GM12878 (cell line): ENCODE measurements around the gene GRXCR2. TPM values are rescaled to one million over a fixed set of nuclear protein-coding genes. Genes with fewer than 3 reads are reported as not detected.

ENCODE experiments used
- ATAC-seq: fragments of 200-7000 bp; cut with Tn5 transposase; 3 replicates; pipeline ENCODE4 v1.9.1; 2020; ENCODE audit warnings: mild to moderate bottlenecking, moderate library complexity
- BruUV-seq: library from RNA; stranded (reverse); fragments of 400-500 nt; replicated peaks from 2 replicates; lab custom pipeline; 2021; lab: Mats Ljungman, UMichigan
- CTCF ChIA-PET: fragments of 300-600 bp; sonication (Branson Sonifier 250); formaldehyde crosslinking; extraction: SDS; loops from one replicate; lab custom pipeline; 2021; ENCODE audit warnings: inconsistent platforms; lab: Yijun Ruan, JAX
- POLR2A ChIA-PET: fragments of 350-600 bp; formaldehyde crosslinking; extraction: SDS; loops from one replicate; lab custom pipeline; 2021; ENCODE audit warnings: inconsistent platforms; lab: Charles Lee
- RAD21 ChIA-PET: fragments of 300-600 bp; sonication (Branson Sonifier 250); formaldehyde crosslinking; loops from one replicate; lab custom pipeline; 2023; ENCODE audit warnings: antibody characterized with exemption; ENCODE audit not compliant: unreplicated experiment; lab: Charles Lee
- SMC1A ChIA-PET: fragments of 300-600 bp; sonication (Branson Sonifier 250); formaldehyde crosslinking; loops from one replicate; lab custom pipeline; 2023; ENCODE audit not compliant: unreplicated experiment, uncharacterized antibody; lab: Charles Lee
- DNase-seq: peaks from one replicate; pipeline ENCODE4 v3.0.0-alpha.2; 2011; ENCODE audit warnings: low read depth, low spot score
- FAIRE-seq: peaks from 3 replicates; lab custom pipeline; 2011; peaks lifted over from hg19 to GRCh38; lab: Jason Lieb, UNC
- H2AFZ ChIP-seq: 2 replicates; pipeline ENCODE4 v1.6.0; 2011; ENCODE audit warnings: low read depth, low read length, control low read depth; ENCODE audit not compliant: control insufficient read depth
- H3K27ac ChIP-seq: 2 replicates; pipeline ENCODE4 v1.5.1; 2011; ENCODE audit warnings: control low read depth; ENCODE audit not compliant: control insufficient read depth, insufficient read depth
- H3K27me3 ChIP-seq, 2 experiments: replicated peaks in 1 of 2; 2 replicates each; pipeline versions ENCODE4 v1.6.0 to v1.6.1; 2011; ENCODE audit warnings: low read length in 1 of 2; ENCODE audit not compliant: control insufficient read depth in 2 of 2, insufficient read depth in 2 of 2
- H3K36me3 ChIP-seq, 2 experiments: 2 replicates each; pipeline ENCODE4 v1.5.1; 2011; ENCODE audit warnings: low read length in 1 of 2; ENCODE audit not compliant: control insufficient read depth in 2 of 2, insufficient read depth in 2 of 2
- H3K4me1 ChIP-seq: 2 replicates; pipeline ENCODE4 v1.6.1; 2011; ENCODE audit warnings: mild to moderate bottlenecking, low read length, moderate library complexity, mixed read lengths; ENCODE audit not compliant: control insufficient read depth, insufficient read depth
- H3K4me2 ChIP-seq: 2 replicates; pipeline ENCODE4 v1.6.0; 2011; ENCODE audit warnings: control low read depth; ENCODE audit not compliant: control insufficient read depth, insufficient read depth
- H3K4me3 ChIP-seq: fragments of 200-600 bp; sonication (generic); 2 replicates; pipeline ENCODE4 v1.5.1; 2016
- H3K79me2 ChIP-seq: 2 replicates; pipeline ENCODE4 v1.6.0; 2011; ENCODE audit warnings: low read length; ENCODE audit not compliant: control insufficient read depth, insufficient read depth
- H3K9ac ChIP-seq: 2 replicates; pipeline ENCODE4 v1.8.0; 2011; ENCODE audit warnings: low read length, control low read depth, mixed read lengths; ENCODE audit not compliant: control insufficient read depth, insufficient read depth
- H3K9me3 ChIP-seq: replicated peaks from 3 replicates; pipeline ENCODE4 v1.5.1; 2011; ENCODE audit warnings: mild to moderate bottlenecking, low read length; ENCODE audit not compliant: control insufficient read depth, insufficient read depth
- H4K20me1 ChIP-seq: 2 replicates; pipeline ENCODE4 v1.6.0; 2011; ENCODE audit not compliant: control insufficient read depth, insufficient read depth
- ATF7 ChIP-seq: fragments of 450-650 bp; IDR thresholded peaks from 2 replicates; pipeline ENCODE4 v1.6.1; 2016; ENCODE audit warnings: low read depth, mild to moderate bottlenecking
- CHD2 ChIP-seq: IDR thresholded peaks from 2 replicates; pipeline ENCODE4 v1.6.1; 2011; ENCODE audit warnings: low read depth, low read length, improper control_type of control experiment, borderline replicate concordance
- GABPA ChIP-seq: IDR thresholded peaks from 2 replicates; pipeline ENCODE4 v1.6.1; 2014; ENCODE audit warnings: antibody characterized with exemption, low read depth, mild to moderate bottlenecking, inconsistent platforms
- HCFC1 ChIP-seq: fragments of 150-350 bp; IDR thresholded peaks from 2 replicates; pipeline ENCODE4 v1.6.1; 2014; ENCODE audit warnings: low read length
- NRF1 ChIP-seq: conservative IDR thresholded peaks from 2 replicates; pipeline ENCODE4 v1.6.1; 2011; ENCODE audit warnings: mild to moderate bottlenecking, low read depth, low read length, improper control_type of control experiment
- PAX8 ChIP-seq: fragments of 450-650 bp; IDR thresholded peaks from 2 replicates; pipeline ENCODE4 v1.6.1; 2017; ENCODE audit warnings: mild to moderate bottlenecking, moderate library complexity
- SMAD1 ChIP-seq: fragments of 450-650 bp; IDR thresholded peaks from 2 replicates; pipeline ENCODE4 v1.6.1; 2018; ENCODE audit warnings: mild to moderate bottlenecking, low read depth; ENCODE audit not compliant: partially characterized antibody
- SMAD5 ChIP-seq: IDR thresholded peaks from 2 replicates; pipeline ENCODE4 v1.6.1; 2016; ENCODE audit warnings: antibody characterized with exemption, low read depth
- WGBS: methylation state at CpG from one replicate; pipeline ENCODE4 v1.1.6; 2016; ENCODE audit warnings: low lambda C conversion rate; ENCODE audit not compliant: insufficient replicate concordance, insufficient coverage; ENCODE audit errors: missing lambda C conversion rate; 5-methylcytosine and 5-hydroxymethylcytosine counted together
- in situ Hi-C: fragments of 300-500 bp; cut with MboI; formaldehyde crosslinking; loops from 9 replicates; pipeline ENCODE4 v1.14.3; 2018; ENCODE audit warnings: mixed read lengths
- intact Hi-C: fragments of 100-400 bp; cut with micrococcal nuclease; formaldehyde crosslinking; loops from one replicate; pipeline ENCODE4 v1.14.2; 2022; ENCODE audit not compliant: unreplicated experiment
- polyA plus RNA-seq, 11 experiments: library from polyadenylated mRNA; depleted of rRNA in 4 of 11; unstranded in 6 of 11; stranded (reverse) in 5 of 11; fragments of >200 nt; fragmentation: Nextera tagmentation in 4 of 11; fragmentation: Illumina TruSeq in 1 of 11; extraction: Ambion mirVana in 4 of 11; extraction: Trizol in 1 of 11; gene quantifications; 1 replicate in 1 of 11; 2 replicates in 10 of 11; pipeline versions ENCODE4 v1.2.1 to v1.2.3, GENCODE V29; 2011 to 2016; ENCODE audit warnings: inconsistent platforms in 2 of 11, missing spikeins in 2 of 11, low read depth in 1 of 11
- total RNA-seq, 4 experiments: library from RNA; depleted of rRNA in 3 of 4; stranded (reverse); fragments of >200 nt in 3 of 4; fragmentation: Illumina TruSeq in 1 of 4; extraction: Trizol in 1 of 4; gene quantifications; 2 replicates each; pipeline versions ENCODE4 v1.2.1 to v1.2.3, GENCODE V29; 2013 to 2021
- TF ChIP-seq, protein P1 (sequence below): fragments of 150-350 bp; IDR thresholded peaks from 2 replicates; pipeline ENCODE4 v1.6.1; 2016; ENCODE audit warnings: low read depth, low read length
- TF ChIP-seq, protein P2 (sequence below): fragments of 450-650 bp; formaldehyde crosslinking; IDR thresholded peaks from 2 replicates; pipeline ENCODE4 v1.5.0; 2022; ENCODE audit warnings: mild to moderate bottlenecking, missing genetic modification characterization

The GRXCR2 gene
- total and polyA plus RNA-seq, 10 of the 15 experiments (the other 5 are each of a cell fraction or from before 2014, with no cell fraction given), result not detected

DNA sequence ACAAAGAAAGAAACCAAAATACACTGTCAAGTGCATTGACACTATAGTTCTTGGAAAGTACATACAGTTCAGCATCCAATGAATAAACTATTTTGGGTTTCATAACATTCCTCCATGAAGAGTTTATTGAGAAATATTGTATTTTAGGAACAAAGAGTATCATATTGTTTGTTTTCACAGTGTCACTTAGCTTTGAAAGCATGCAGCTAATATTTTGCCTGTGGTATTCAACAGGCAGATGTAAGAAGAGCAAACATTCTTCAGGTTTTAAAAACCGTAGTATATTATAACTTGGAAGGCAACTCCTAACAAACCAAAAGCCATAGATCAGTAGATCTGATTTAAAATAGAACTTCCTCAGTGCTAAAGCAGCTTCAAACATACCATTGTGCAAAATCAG lies 42.2 kb downstream of the GRXCR2 start:
- in situ Hi-C loops (no loop called here), intact Hi-C loops (no loop called here)
- Histone ChIP-seq H3K27ac (no peak overlapping the region), H3K36me3 (no peaks in the 10 kb centered on the region), H3K79me2 (no peaks in the 10 kb centered on the region), H3K9me3 (no peaks in the 10 kb centered on the region), H3K4me1 (no peaks in the 10 kb centered on the region), H2AFZ (no peak overlapping the region), H3K9ac (no peak overlapping the region), H4K20me1 (no peaks in the 10 kb centered on the region)
- ChIA-PET SMC1A (interaction anchor here (1.7 kb wide), 1 partner anchor 149 kb away, joined by 3 read pairs; no protein-coding TSS in a partner anchor), RAD21 (interaction anchor here (1.0 kb wide), 1 partner anchor 149 kb away, joined by 3 read pairs; no protein-coding TSS in a partner anchor), POLR2A (no interaction called here), CTCF (interaction anchor here (0.7 to 1.0 kb wide), 2 partner anchors 14 to 300 kb away, joined by 3 read pairs; no protein-coding TSS in a partner anchor)
- FAIRE-seq (no peak), DNase-seq (no peak), ATAC-seq (no peak)
- 82% methylated on average over 1 of the region's 1 CpG for WGBS
- BruUV-seq, result no TSS peak
- TF ChIP-seq NRF1, result no peak
- no peak for TF ChIP-seq SMAD1
- TF ChIP-seq ATF7, result no peak
- TF ChIP-seq SMAD5, result no peak
- TF ChIP-seq, protein P1, sequence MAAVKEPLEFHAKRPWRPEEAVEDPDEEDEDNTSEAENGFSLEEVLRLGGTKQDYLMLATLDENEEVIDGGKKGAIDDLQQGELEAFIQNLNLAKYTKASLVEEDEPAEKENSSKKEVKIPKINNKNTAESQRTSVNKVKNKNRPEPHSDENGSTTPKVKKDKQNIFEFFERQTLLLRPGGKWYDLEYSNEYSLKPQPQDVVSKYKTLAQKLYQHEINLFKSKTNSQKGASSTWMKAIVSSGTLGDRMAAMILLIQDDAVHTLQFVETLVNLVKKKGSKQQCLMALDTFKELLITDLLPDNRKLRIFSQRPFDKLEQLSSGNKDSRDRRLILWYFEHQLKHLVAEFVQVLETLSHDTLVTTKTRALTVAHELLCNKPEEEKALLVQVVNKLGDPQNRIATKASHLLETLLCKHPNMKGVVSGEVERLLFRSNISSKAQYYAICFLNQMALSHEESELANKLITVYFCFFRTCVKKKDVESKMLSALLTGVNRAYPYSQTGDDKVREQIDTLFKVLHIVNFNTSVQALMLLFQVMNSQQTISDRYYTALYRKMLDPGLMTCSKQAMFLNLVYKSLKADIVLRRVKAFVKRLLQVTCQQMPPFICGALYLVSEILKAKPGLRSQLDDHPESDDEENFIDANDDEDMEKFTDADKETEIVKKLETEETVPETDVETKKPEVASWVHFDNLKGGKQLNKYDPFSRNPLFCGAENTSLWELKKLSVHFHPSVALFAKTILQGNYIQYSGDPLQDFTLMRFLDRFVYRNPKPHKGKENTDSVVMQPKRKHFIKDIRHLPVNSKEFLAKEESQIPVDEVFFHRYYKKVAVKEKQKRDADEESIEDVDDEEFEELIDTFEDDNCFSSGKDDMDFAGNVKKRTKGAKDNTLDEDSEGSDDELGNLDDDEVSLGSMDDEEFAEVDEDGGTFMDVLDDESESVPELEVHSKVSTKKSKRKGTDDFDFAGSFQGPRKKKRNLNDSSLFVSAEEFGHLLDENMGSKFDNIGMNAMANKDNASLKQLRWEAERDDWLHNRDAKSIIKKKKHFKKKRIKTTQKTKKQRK, result no peak
- no peak for TF ChIP-seq GABPA
- no peak for TF ChIP-seq HCFC1
- TF ChIP-seq, protein P2, sequence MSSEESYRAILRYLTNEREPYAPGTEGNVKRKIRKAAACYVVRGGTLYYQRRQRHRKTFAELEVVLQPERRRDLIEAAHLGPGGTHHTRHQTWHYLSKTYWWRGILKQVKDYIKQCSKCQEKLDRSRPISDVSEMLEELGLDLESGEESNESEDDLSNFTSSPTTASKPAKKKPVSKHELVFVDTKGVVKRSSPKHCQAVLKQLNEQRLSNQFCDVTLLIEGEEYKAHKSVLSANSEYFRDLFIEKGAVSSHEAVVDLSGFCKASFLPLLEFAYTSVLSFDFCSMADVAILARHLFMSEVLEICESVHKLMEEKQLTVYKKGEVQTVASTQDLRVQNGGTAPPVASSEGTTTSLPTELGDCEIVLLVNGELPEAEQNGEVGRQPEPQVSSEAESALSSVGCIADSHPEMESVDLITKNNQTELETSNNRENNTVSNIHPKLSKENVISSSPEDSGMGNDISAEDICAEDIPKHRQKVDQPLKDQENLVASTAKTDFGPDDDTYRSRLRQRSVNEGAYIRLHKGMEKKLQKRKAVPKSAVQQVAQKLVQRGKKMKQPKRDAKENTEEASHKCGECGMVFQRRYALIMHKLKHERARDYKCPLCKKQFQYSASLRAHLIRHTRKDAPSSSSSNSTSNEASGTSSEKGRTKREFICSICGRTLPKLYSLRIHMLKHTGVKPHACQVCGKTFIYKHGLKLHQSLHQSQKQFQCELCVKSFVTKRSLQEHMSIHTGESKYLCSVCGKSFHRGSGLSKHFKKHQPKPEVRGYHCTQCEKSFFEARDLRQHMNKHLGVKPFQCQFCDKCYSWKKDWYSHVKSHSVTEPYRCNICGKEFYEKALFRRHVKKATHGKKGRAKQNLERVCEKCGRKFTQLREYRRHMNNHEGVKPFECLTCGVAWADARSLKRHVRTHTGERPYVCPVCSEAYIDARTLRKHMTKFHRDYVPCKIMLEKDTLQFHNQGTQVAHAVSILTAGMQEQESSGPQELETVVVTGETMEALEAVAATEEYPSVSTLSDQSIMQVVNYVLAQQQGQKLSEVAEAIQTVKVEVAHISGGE (CRISPR knock-in tag), result no peak
- TF ChIP-seq PAX8, result no peak
- TF ChIP-seq CHD2, result no peak
- TF ChIP-seq, all 136 proteins: peak for 0
- Histone ChIP-seq H3K4me2 (no peak overlapping the region), H3K4me3 (no peak overlapping the region), H3K27me3 (no peaks in the 10 kb centered on the region; a peak in 2 of 4 replicates)
